Thoracic aorta (tissue), 2 donors: ENCODE results near the gene HEPACAM. TPM values are rescaled to one million over a fixed set of nuclear protein-coding genes. Genes with fewer than 3 reads are reported as not detected.

ENCODE experiments used
- ATAC-seq: fragments of 150-250 bp; one replicate; pipeline ENCODE4 v1.8.0; 2017; ENCODE audit warnings: low read depth; ENCODE audit not compliant: insufficient number of reproducible peaks, low FRiP score
- DNase-seq: peaks from one replicate; pipeline ENCODE4 v3.0.0-alpha.2; 2020; ENCODE audit warnings: low spot score
- H3K27ac ChIP-seq, 2 donors: fragments of 200-600 bp; sonication (generic); 1 replicate in 1 of 2; 2 replicates in 1 of 2; pipeline ENCODE4 v1.5.1; 2016; ENCODE audit warnings: mild to moderate bottlenecking in 2 of 2, moderate library complexity in 2 of 2
- H3K27me3 ChIP-seq: fragments of 200-600 bp; sonication (generic); replicated peaks from 2 replicates; pipeline ENCODE4 v1.6.0; 2016; ENCODE audit warnings: mild to moderate bottlenecking; ENCODE audit not compliant: insufficient read depth
- H3K36me3 ChIP-seq: fragments of 200-600 bp; sonication (generic); one replicate; pipeline ENCODE4 v1.5.1; 2016
- H3K4me1 ChIP-seq, 2 donors: fragments of 200-600 bp; sonication (generic); 1 replicate in 1 of 2; 2 replicates in 1 of 2; pipeline versions ENCODE4 v1.5.1 to v1.6.0; 2016; ENCODE audit warnings: low read depth in 2 of 2, mild to moderate bottlenecking in 1 of 2; ENCODE audit not compliant: control insufficient read depth in 1 of 2
- H3K4me3 ChIP-seq: fragments of 200-600 bp; sonication (generic); 2 replicates; pipeline ENCODE4 v1.5.1; 2016; ENCODE audit warnings: mild to moderate bottlenecking
- H3K9me3 ChIP-seq: fragments of 200-600 bp; sonication (generic); 2 replicates; pipeline ENCODE4 v1.5.1; 2016
- CTCF ChIP-seq: fragments of 200-600 bp; sonication (generic); IDR thresholded peaks from one replicate; pipeline ENCODE4 v1.5.1; 2019; ENCODE audit warnings: antibody characterized with exemption
- total RNA-seq, 2 donors: library from RNA; depleted of rRNA; stranded (reverse); fragments of >200 nt; gene quantifications; one replicate each; pipeline versions ENCODE4 v1.1.0 to v1.2.3, GENCODE V29; 2016

The HEPACAM gene
- total RNA-seq, 2 donors from 2014 or later, result 0.49 to 1.2 TPM

- no peak overlapping the region for H3K4me3 ChIP-seq
- H3K9me3 ChIP-seq, result no peaks in the 10 kb centered on the region
- no peak for ATAC-seq
- DNase-seq, result no peak
- no peak for TF ChIP-seq CTCF
- no peaks in the 10 kb centered on the region for H3K36me3 ChIP-seq
- H3K27me3 ChIP-seq, result no peaks in the 10 kb centered on the region
- H3K27ac ChIP-seq, result no peak overlapping the region
- peaks cover 0 to 4% of the 10 kb centered on the region in 2 donors for H3K4me1 ChIP-seq
Measured at GRCh38 chr11:124895471-124895971, 40.3 kb downstream of the HEPACAM start.

- ATAC-seq (no peak), DNase-seq (no peak)
- no peaks in the 10 kb centered on the region for H3K27me3 ChIP-seq
- no peaks in the 10 kb centered on the region for H3K9me3 ChIP-seq
- TF ChIP-seq CTCF, result no peak
- no peak overlapping the region for H3K4me3 ChIP-seq
- no peak overlapping the region for H3K27ac ChIP-seq
- peaks cover 0 to 4% of the 10 kb centered on the region in 2 donors for H3K4me1 ChIP-seq
- H3K36me3 ChIP-seq, result no peaks in the 10 kb centered on the region
Measured at GRCh38 chr11:124894606-124895430, 41.0 kb downstream of the HEPACAM start.

- Histone ChIP-seq H3K9me3 (no peaks in the 10 kb centered on the region), H3K36me3 (no peaks in the 10 kb centered on the region), H3K27me3 (no peaks in the 10 kb centered on the region), H3K4me1 (peaks cover 0 to 4% of the 10 kb centered on the region in 2 donors), H3K4me3 (no peak overlapping the region), H3K27ac (no peak overlapping the region)
- TF ChIP-seq CTCF, result no peak
- no peak for ATAC-seq
- no peak for DNase-seq
Measured at GRCh38 chr11:124893781-124894401, 42.0 kb downstream of the HEPACAM start.

- Histone ChIP-seq H3K4me3 (no peak overlapping the region), H3K4me1 (no peaks in the 10 kb centered on the region), H3K27ac (no peak overlapping the region), H3K9me3 (no peaks in the 10 kb centered on the region), H3K36me3 (no peaks in the 10 kb centered on the region), H3K27me3 (no peaks in the 10 kb centered on the region)
- no peak for DNase-seq
- ATAC-seq, result no peak
- no peak for TF ChIP-seq CTCF
Measured at GRCh38 chr11:124892750-124893454, 42.9 kb downstream of the HEPACAM start.

- H3K36me3 ChIP-seq, result no peaks in the 10 kb centered on the region
- no peaks in the 10 kb centered on the region for H3K4me1 ChIP-seq
- no peaks in the 10 kb centered on the region for H3K27me3 ChIP-seq
- no peak for TF ChIP-seq CTCF
- H3K27ac ChIP-seq, result no peak overlapping the region
- DNase-seq (no peak), ATAC-seq (no peak)
- H3K4me3 ChIP-seq, result no peak overlapping the region
- no peaks in the 10 kb centered on the region for H3K9me3 ChIP-seq
Measured at GRCh38 chr11:124892146-124892545, 43.7 kb downstream of the HEPACAM start.
